Measurements from ENCODE around the gene STAB1. TPM values are rescaled to one million over a fixed set of nuclear protein-coding genes. Genes with fewer than 3 reads are reported as not detected.
A peak's percentile ranks its signal among the peaks of the same experiment; 100 is the strongest.

STAB1 gene
- total and polyA plus RNA-seq, 12 donors = 17.4 to 231 (median 44.1) TPM

GRCh38 chr3:52561028-52561747 lies 66.0 kb downstream of the STAB1 start:
- peaks cover 0 to 15% (median 0%) of the 10 kb centered on the region in 9 donors for H3K4me1 ChIP-seq
- no peaks in the 10 kb centered on the region for H3K9me3 ChIP-seq
- H3K4me3 ChIP-seq = no peak overlapping the region
- WGBS, 2 donors = 67 to 71% methylated on average over 4 of the region's 4 CpGs
- TF ChIP-seq CTCF (IDR thresholded peaks at IDR 0.05) = no peak
- ATAC-seq = peak in 2 of 8 donors; percentile 35 to 45
- intact Hi-C loops (cut with DNase I) = no loop called here
- peaks cover 0 to 100% (median 52%) of the 10 kb centered on the region in 9 donors for H3K36me3 ChIP-seq
- no peak overlapping the region for H3K27ac ChIP-seq
- no peaks in the 10 kb centered on the region for H3K27me3 ChIP-seq
- no peak for DNase-seq

- intact Hi-C loops (cut with DNase I) = no loop called here
Measured at GRCh38 chr3:52563984-52564383, 68.8 kb downstream of the STAB1 start.

GRCh38 chr3:52568069-52568468 lies 72.9 kb downstream of the STAB1 start:
- Histone ChIP-seq H3K4me1 (peaks cover 0 to 15% (median 0%) of the 10 kb centered on the region in 9 donors), H3K27ac (no peak overlapping the region), H3K9me3 (no peaks in the 10 kb centered on the region), H3K27me3 (no peaks in the 10 kb centered on the region), H3K4me3 (no peak overlapping the region), H3K36me3 (peaks cover 0 to 94% (median 13%) of the 10 kb centered on the region in 9 donors)
- DNase-seq (no peak), ATAC-seq (no peak)
- intact Hi-C loops (cut with DNase I) = no loop called here
- 98 to 99% methylated on average over 2 of the region's 2 CpGs for WGBS, 2 donors
- TF ChIP-seq CTCF (IDR thresholded peaks at IDR 0.05) = no peak

More at GRCh38 chr3:52563984-52564383, 68.8 kb downstream of the STAB1 start:
- Histone ChIP-seq H3K36me3 (peaks cover 0 to 97% (median 41%) of the 10 kb centered on the region in 9 donors), H3K4me3 (no peak overlapping the region), H3K9me3 (no peaks in the 10 kb centered on the region), H3K4me1 (peaks cover 0 to 8% (median 0%) of the 10 kb centered on the region in 9 donors), H3K27ac (no peak overlapping the region), H3K27me3 (no peaks in the 10 kb centered on the region)
- no peak for ATAC-seq
- WGBS, 2 donors = 84 to 94% methylated on average over 2 of the region's 2 CpGs
- DNase-seq = no peak
- no peak for TF ChIP-seq CTCF (IDR thresholded peaks at IDR 0.05)

- Histone ChIP-seq H3K9me3 (no peaks in the 10 kb centered on the region), H3K27ac (peak overlapping the region in 2 of 10 donors; percentile 45 to 49), H3K36me3 (peaks cover 0 to 94% (median 7%) of the 10 kb centered on the region in 9 donors), H3K4me3 (no peak overlapping the region), H3K27me3 (no peaks in the 10 kb centered on the region), H3K4me1 (peaks cover 0 to 15% (median 0%) of the 10 kb centered on the region in 9 donors)
- DNase-seq (no peak), ATAC-seq (peak in 3 of 8 donors; percentile 39 to 63 (median 44))
- intact Hi-C loops (cut with DNase I) = no loop called here
- WGBS, 2 donors = 73 to 84% methylated on average over 4 of the region's 4 CpGs
- TF ChIP-seq CTCF (IDR thresholded peaks at IDR 0.05) = no peak
Measured at GRCh38 chr3:52570076-52570475, 74.9 kb downstream of the STAB1 start.

All from heart right ventricle (tissue), 16 donors.